Thoracic aorta (tissue), 2 donors: ENCODE measurements around the gene KAZALD1. TPM values are rescaled to one million over a fixed set of nuclear protein-coding genes. Genes with fewer than 3 reads are reported as not detected.

Experiments used
- ATAC-seq: fragments of 150-250 bp; one replicate; pipeline ENCODE4 v1.8.0; 2017; ENCODE audit warnings: low read depth; ENCODE audit not compliant: insufficient number of reproducible peaks, low FRiP score
- DNase-seq: peaks from one replicate; pipeline ENCODE4 v3.0.0-alpha.2; 2020; ENCODE audit warnings: low spot score
- H3K27ac ChIP-seq, 2 donors: fragments of 200-600 bp; sonication (generic); 1 replicate in 1 of 2; 2 replicates in 1 of 2; pipeline ENCODE4 v1.5.1; 2016; ENCODE audit warnings: mild to moderate bottlenecking in 2 of 2, moderate library complexity in 2 of 2
- H3K27me3 ChIP-seq: fragments of 200-600 bp; sonication (generic); replicated peaks from 2 replicates; pipeline ENCODE4 v1.6.0; 2016; ENCODE audit warnings: mild to moderate bottlenecking; ENCODE audit not compliant: insufficient read depth
- H3K36me3 ChIP-seq: fragments of 200-600 bp; sonication (generic); one replicate; pipeline ENCODE4 v1.5.1; 2016
- H3K4me1 ChIP-seq, 2 donors: fragments of 200-600 bp; sonication (generic); 1 replicate in 1 of 2; 2 replicates in 1 of 2; pipeline versions ENCODE4 v1.5.1 to v1.6.0; 2016; ENCODE audit warnings: low read depth in 2 of 2, mild to moderate bottlenecking in 1 of 2; ENCODE audit not compliant: control insufficient read depth in 1 of 2
- H3K4me3 ChIP-seq: fragments of 200-600 bp; sonication (generic); 2 replicates; pipeline ENCODE4 v1.5.1; 2016; ENCODE audit warnings: mild to moderate bottlenecking
- H3K9me3 ChIP-seq: fragments of 200-600 bp; sonication (generic); 2 replicates; pipeline ENCODE4 v1.5.1; 2016
- total RNA-seq, 2 donors: library from RNA; depleted of rRNA; stranded (reverse); fragments of >200 nt; gene quantifications; one replicate each; pipeline versions ENCODE4 v1.1.0 to v1.2.3, GENCODE V29; 2016
- TF ChIP-seq, protein P1 (sequence below): fragments of 200-600 bp; sonication (generic); IDR thresholded peaks from one replicate; pipeline ENCODE4 v1.5.1; 2019; ENCODE audit warnings: antibody characterized with exemption

The KAZALD1 gene
- total RNA-seq, 2 donors from 2014 or later: 30.0 to 34.1 TPM

DNA sequence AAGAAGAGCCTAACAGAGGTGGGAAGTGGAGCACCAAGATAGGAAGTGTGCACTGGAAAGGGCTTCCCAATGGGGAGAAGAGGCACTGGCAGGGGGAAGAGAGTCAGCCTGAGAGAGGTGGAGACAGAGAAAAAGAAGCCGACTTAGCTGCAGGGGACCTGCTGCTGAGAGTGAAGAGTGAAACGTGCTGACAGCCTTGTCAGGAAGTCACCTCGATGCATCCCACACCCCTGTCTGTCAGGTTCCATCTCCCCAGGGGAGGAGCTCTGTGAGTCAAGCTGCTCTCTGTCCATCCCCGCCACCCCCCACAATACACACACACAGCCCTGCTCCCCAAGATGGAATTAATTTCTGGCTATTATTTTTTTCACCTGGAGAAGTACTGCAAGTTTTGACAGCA lies 14.0 kb downstream of the KAZALD1 start:
- Histone ChIP-seq H3K4me3 (no peak overlapping the region), H3K9me3 (no peaks in the 10 kb centered on the region), H3K36me3 (no peaks in the 10 kb centered on the region), H3K4me1 (no peaks in the 10 kb centered on the region), H3K27ac (no peak overlapping the region), H3K27me3 (peaks cover 7% of the 10 kb centered on the region)
- no peak for ATAC-seq
- no peak for DNase-seq
- TF ChIP-seq, protein P1, sequence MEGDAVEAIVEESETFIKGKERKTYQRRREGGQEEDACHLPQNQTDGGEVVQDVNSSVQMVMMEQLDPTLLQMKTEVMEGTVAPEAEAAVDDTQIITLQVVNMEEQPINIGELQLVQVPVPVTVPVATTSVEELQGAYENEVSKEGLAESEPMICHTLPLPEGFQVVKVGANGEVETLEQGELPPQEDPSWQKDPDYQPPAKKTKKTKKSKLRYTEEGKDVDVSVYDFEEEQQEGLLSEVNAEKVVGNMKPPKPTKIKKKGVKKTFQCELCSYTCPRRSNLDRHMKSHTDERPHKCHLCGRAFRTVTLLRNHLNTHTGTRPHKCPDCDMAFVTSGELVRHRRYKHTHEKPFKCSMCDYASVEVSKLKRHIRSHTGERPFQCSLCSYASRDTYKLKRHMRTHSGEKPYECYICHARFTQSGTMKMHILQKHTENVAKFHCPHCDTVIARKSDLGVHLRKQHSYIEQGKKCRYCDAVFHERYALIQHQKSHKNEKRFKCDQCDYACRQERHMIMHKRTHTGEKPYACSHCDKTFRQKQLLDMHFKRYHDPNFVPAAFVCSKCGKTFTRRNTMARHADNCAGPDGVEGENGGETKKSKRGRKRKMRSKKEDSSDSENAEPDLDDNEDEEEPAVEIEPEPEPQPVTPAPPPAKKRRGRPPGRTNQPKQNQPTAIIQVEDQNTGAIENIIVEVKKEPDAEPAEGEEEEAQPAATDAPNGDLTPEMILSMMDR: no peak

DNA sequence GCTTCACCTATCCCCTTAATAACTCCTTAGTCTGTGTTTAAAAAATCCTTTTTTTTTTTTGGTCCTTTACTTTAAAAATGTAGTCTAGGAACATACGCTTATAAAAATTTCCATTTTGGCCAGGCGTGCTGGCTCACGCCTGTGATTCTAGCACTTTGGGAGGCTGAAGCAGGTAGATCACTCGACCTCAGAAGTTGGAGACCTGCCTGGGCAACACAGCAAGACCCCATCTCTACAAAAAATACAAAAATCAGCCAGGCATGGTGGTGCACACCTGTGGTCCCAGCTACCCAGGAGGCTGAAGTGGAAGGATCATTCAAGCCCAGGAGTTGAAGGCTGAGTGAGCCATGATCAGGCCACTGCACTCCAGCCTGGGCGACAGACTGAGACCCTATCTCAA lies 14.8 kb downstream of the KAZALD1 start:
- Histone ChIP-seq H3K27ac (no peak overlapping the region), H3K27me3 (peaks cover 4% of the 10 kb centered on the region), H3K36me3 (no peaks in the 10 kb centered on the region), H3K4me1 (no peaks in the 10 kb centered on the region), H3K4me3 (no peak overlapping the region), H3K9me3 (no peaks in the 10 kb centered on the region)
- TF ChIP-seq, protein P1: no peak
- DNase-seq (no peak), ATAC-seq (no peak)

DNA sequence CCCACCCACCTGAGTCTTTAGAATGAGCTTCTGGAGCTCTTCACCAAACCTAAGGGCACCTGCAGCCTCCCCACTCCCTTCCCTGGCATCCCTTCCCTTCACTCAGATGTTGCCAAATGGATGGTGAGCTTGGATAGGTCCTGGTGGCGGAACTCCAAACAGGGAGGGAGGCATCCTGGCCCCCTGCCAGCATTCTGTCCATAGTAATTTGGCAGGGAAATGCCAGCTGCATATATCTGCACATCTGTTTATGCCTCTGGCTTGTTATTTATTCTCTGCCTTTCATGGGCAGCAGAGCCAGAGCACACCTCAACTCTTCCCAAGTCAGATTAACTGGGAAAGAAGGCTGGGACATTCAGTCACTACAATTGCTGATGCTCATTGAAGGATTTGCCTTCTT lies 18.1 kb downstream of the KAZALD1 start:
- TF ChIP-seq, protein P1: no peak
- Histone ChIP-seq H3K36me3 (no peaks in the 10 kb centered on the region), H3K4me3 (no peak overlapping the region), H3K27me3 (peaks cover 3% of the 10 kb centered on the region), H3K27ac (no peak overlapping the region), H3K9me3 (no peaks in the 10 kb centered on the region), H3K4me1 (no peaks in the 10 kb centered on the region)
- ATAC-seq (no peak), DNase-seq (no peak)

DNA sequence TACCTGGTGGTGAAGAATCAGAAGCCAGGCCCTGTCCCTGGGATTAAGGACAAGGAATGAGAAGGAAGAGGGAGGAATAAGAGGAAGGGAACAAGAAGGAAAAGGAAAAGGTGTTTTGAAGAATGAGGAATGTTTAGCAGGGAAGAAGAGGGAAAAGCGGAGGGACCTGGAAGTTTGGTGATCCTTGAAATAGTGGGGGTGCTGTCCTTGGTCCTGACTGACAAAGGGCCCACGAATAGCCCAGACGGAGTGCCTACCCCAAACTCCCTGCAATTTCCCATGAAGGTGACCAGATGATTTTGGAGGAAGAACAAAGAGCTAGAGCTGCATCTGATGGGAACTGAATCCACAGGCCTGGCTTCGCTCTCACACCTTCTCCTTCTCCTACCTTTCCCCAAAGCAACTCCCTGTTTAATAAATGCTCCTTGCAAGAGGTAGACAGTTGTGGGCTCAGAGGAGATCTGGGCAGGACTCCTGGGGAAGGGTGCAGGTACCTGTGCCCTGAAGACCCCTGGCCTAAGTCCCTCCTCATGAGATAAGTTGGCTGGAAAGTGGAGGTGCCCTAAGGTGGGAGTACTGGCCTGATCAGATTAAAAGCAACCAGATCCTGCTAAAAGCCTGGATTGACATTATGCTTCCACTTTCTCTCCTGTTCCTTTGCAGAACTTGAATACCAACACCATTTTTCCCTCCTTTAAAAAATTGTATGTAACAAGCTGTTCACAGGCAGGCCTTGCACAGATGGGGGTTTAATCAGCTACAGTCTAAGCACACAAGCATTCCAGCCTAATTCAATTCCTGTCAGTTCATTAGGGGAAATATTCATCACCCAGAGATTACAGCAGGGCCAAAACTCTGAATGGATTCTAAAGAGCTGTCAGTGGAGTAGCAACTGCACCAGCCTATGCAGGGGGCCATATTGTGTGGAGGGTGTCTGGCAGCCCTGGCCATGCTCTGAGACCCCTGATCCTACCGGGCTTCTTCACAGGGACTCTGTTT lies 19.4 kb downstream of the KAZALD1 start:
- no peaks in the 10 kb centered on the region for H3K4me1 ChIP-seq
- ATAC-seq (no peak), DNase-seq (no peak)
- H3K27me3 ChIP-seq: peaks cover 1% of the 10 kb centered on the region
- no peak overlapping the region for H3K27ac ChIP-seq
- TF ChIP-seq, protein P1: no peak
- H3K9me3 ChIP-seq: no peaks in the 10 kb centered on the region
- H3K4me3 ChIP-seq: no peak overlapping the region
- H3K36me3 ChIP-seq: no peaks in the 10 kb centered on the region

DNA sequence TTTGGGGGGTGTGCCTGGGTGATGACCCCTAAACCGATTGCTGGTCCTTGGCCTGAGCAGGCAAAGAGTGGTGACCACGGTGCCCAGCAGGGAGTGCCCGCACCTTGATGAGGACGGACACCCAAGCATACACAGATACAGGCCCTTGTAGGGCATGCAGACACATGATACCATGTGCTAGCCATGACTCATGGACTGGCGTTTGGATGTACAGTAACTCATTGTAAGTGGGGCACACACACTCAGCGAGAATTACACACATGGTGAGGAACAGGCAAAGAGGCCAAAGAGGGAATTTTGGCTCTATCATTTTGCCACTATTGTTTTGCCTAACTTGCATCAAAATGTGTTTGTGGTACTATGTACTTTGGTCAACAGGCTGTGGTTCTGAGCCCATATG lies 24.1 kb downstream of the KAZALD1 start:
- no peaks in the 10 kb centered on the region for H3K9me3 ChIP-seq
- ATAC-seq (no peak), DNase-seq (no peak)
- TF ChIP-seq, protein P1: no peak
- no peaks in the 10 kb centered on the region for H3K27me3 ChIP-seq
- H3K36me3 ChIP-seq: no peaks in the 10 kb centered on the region
- no peaks in the 10 kb centered on the region for H3K4me1 ChIP-seq
- H3K27ac ChIP-seq: no peak overlapping the region
- no peak overlapping the region for H3K4me3 ChIP-seq
